Liver (tissue), 9 donors: Measurements from ENCODE around the gene MMP20. TPM values are rescaled to one million over a fixed set of nuclear protein-coding genes. Genes with fewer than 3 reads are reported as not detected.

ENCODE experiments used
- DNase-seq: peaks from one replicate; pipeline ENCODE4 v3.0.0-alpha.2; 2017; ENCODE audit warnings: low spot score
- H3K27ac ChIP-seq, 2 donors: one replicate each; pipeline ENCODE4 v1.7.0; 2013; ENCODE audit warnings: inconsistent platforms in 2 of 2, low read length in 2 of 2, control low read depth in 1 of 2, low read depth in 1 of 2, mild to moderate bottlenecking in 1 of 2
- H3K27me3 ChIP-seq, 4 donors: one replicate each; pipeline versions ENCODE4 v1.6.1 to v1.7.0; 2013; ENCODE audit warnings: low read length in 3 of 4, inconsistent platforms in 1 of 4, mild to moderate bottlenecking in 1 of 4, moderate library complexity in 1 of 4; ENCODE audit not compliant: control insufficient read depth in 4 of 4, insufficient read depth in 4 of 4
- H3K36me3 ChIP-seq, 4 donors: one replicate each; pipeline versions ENCODE4 v1.6.1 to v1.7.0; 2013; ENCODE audit warnings: low read length in 3 of 4, mild to moderate bottlenecking in 3 of 4, low read depth in 1 of 4, moderate library complexity in 1 of 4; ENCODE audit not compliant: control insufficient read depth in 4 of 4, insufficient read depth in 3 of 4
- H3K4me1 ChIP-seq, 4 donors: one replicate each; pipeline versions ENCODE4 v1.6.1 to v1.7.0; 2013; ENCODE audit warnings: low read length in 3 of 4, mild to moderate bottlenecking in 3 of 4, moderate library complexity in 1 of 4; ENCODE audit not compliant: control insufficient read depth in 4 of 4, insufficient read depth in 4 of 4
- H3K4me3 ChIP-seq, 3 donors: one replicate each; pipeline versions ENCODE4 v1.6.1 to v1.7.0; 2013; ENCODE audit warnings: low read length in 3 of 3, control low read depth in 1 of 3, low read depth in 1 of 3, mild to moderate bottlenecking in 1 of 3
- H3K9ac ChIP-seq, 2 donors: one replicate each; pipeline ENCODE4 v1.7.0; 2013; ENCODE audit warnings: low read length in 2 of 2, mild to moderate bottlenecking in 2 of 2, moderate library complexity in 2 of 2, control low read depth in 1 of 2, low read depth in 1 of 2
- H3K9me3 ChIP-seq, 4 donors: one replicate each; pipeline versions ENCODE4 v1.6.1 to v1.7.0; 2013; ENCODE audit warnings: low read length in 3 of 4; ENCODE audit not compliant: control insufficient read depth in 4 of 4
- ATF3 ChIP-seq: IDR thresholded peaks from 2 replicates; pipeline ENCODE4 v1.6.1; 2016; ENCODE audit warnings: antibody characterized with exemption
- CTCF ChIP-seq: fragments of 150-350 bp; IDR thresholded peaks from 2 replicates; pipeline ENCODE4 v1.5.1; 2017; ENCODE audit warnings: improper control_type of control experiment, low read depth, low read length; ENCODE audit not compliant: missing input control
- EGR1 ChIP-seq, 2 donors: IDR thresholded peaks; 2 replicates each; pipeline ENCODE4 v1.6.1; 2016 to 2018; ENCODE audit warnings: antibody characterized with exemption in 2 of 2, low read depth in 2 of 2
- FOXA1 ChIP-seq: IDR thresholded peaks from 2 replicates; pipeline ENCODE4 v1.6.1; 2016; ENCODE audit warnings: antibody characterized with exemption
- FOXA2 ChIP-seq: IDR thresholded peaks from 2 replicates; pipeline ENCODE4 v1.6.1; 2016; ENCODE audit warnings: antibody characterized with exemption
- GABPA ChIP-seq, 2 donors: IDR thresholded peaks in 1 of 2; conservative IDR thresholded peaks in 1 of 2; 2 replicates each; pipeline ENCODE4 v1.6.1; 2016; ENCODE audit warnings: antibody characterized with exemption in 2 of 2, mild to moderate bottlenecking in 1 of 2, moderate library complexity in 1 of 2
- HNF4A ChIP-seq, 2 donors: conservative IDR thresholded peaks; 2 replicates each; pipeline ENCODE4 v1.6.1; 2016; ENCODE audit warnings: antibody characterized with exemption in 2 of 2, mild to moderate bottlenecking in 2 of 2
- HNF4G ChIP-seq: IDR thresholded peaks from 2 replicates; pipeline ENCODE4 v1.6.1; 2016; ENCODE audit warnings: antibody characterized with exemption
- JUND ChIP-seq, 2 donors: IDR thresholded peaks; 2 replicates each; pipeline ENCODE4 v1.6.1; 2016; ENCODE audit warnings: antibody characterized with exemption in 2 of 2
- MAX ChIP-seq: IDR thresholded peaks from 2 replicates; pipeline ENCODE4 v1.6.1; 2016; ENCODE audit warnings: antibody characterized with exemption
- NR2F2 ChIP-seq: IDR thresholded peaks from 2 replicates; pipeline ENCODE4 v1.6.1; 2016; ENCODE audit warnings: antibody characterized with exemption
- RAD21 ChIP-seq, 2 donors: IDR thresholded peaks; 2 replicates each; pipeline ENCODE4 v1.6.1; 2016; ENCODE audit warnings: antibody characterized with exemption in 2 of 2, mild to moderate bottlenecking in 2 of 2
- REST ChIP-seq: IDR thresholded peaks from 2 replicates; pipeline ENCODE4 v1.6.1; 2016; ENCODE audit warnings: antibody characterized with exemption, mild to moderate bottlenecking
- SP1 ChIP-seq: IDR thresholded peaks from 2 replicates; pipeline ENCODE4 v1.6.1; 2018; ENCODE audit warnings: antibody characterized with exemption, mild to moderate bottlenecking
- TAF1 ChIP-seq: conservative IDR thresholded peaks from 2 replicates; pipeline ENCODE4 v1.6.1; 2016; ENCODE audit warnings: antibody characterized with exemption, mild to moderate bottlenecking
- YY1 ChIP-seq: IDR thresholded peaks from 2 replicates; pipeline ENCODE4 v1.6.1; 2016; ENCODE audit warnings: antibody characterized with exemption, mild to moderate bottlenecking
- ZBTB33 ChIP-seq: IDR thresholded peaks from 2 replicates; pipeline ENCODE4 v1.6.1; 2016; ENCODE audit warnings: antibody characterized with exemption
- WGBS: extraction: QIAGEN DNeasy Blood & Tissue Kit; methylation state at CpG from one replicate; pipeline ENCODE4 v1.1.7; 2013; 5-methylcytosine and 5-hydroxymethylcytosine counted together
- polyA plus RNA-seq, 2 donors: library from polyadenylated mRNA; stranded (reverse) in 1 of 2; unstranded in 1 of 2; fragments of 200-250 nt in 1 of 2; fragments of >200 nt in 1 of 2; fragmentation: Nextera tagmentation in 1 of 2; extraction: Ambion mirVana in 1 of 2; gene quantifications; one replicate each; pipeline versions ENCODE4 v1.2.1 to v1.2.3, GENCODE V29; 2013 to 2015
- total RNA-seq, 2 donors: library from RNA; depleted of rRNA; stranded (reverse); fragments of >200 nt; gene quantifications; one replicate each; pipeline ENCODE4 v1.2.3, GENCODE V29; 2014
- donor health status: healthy.
- donor health status: healthy.
- donor health status: healthy.
- donor health status: healthy.
- donor health status: healthy.

The MMP20 gene
- total RNA-seq (not detected), polyA plus RNA-seq (not detected)

- Histone ChIP-seq H3K4me1 (peaks cover 0 to 3% (median 0%) of the 10 kb centered on the region in 4 donors), H3K36me3 (no peaks in the 10 kb centered on the region), H3K4me3 (no peak within 1 kb of the TSS), H3K27ac (no peak within 1 kb of the TSS), H3K9me3 (no peaks in the 10 kb centered on the region), H3K27me3 (no peaks in the 10 kb centered on the region), H3K9ac (no peak within 1 kb of the TSS)
- TF ChIP-seq ATF3 (no peak), JUND (IDR thresholded peaks at IDR 0.05) (no peak), GABPA (IDR thresholded peaks at IDR 0.05 in 1 of 2, conservative IDR thresholded peaks at IDR 0.05 in 1 of 2) (no peak), TAF1 (no peak), MAX (no peak), FOXA2 (no peak), RAD21 (IDR thresholded peaks at IDR 0.05) (no peak), REST (no peak), NR2F2 (no peak), YY1 (no peak), CTCF (no peak), ZBTB33 (no peak), FOXA1 (no peak), HNF4A (conservative IDR thresholded peaks at IDR 0.05) (no peak), EGR1 (IDR thresholded peaks at IDR 0.05; ENCODE audit: low read depth in 2 of 2) (no peak), SP1 (no peak)
- DNase-seq, result no peak
- 84% methylated on average over 5 of the region's 5 CpGs for WGBS
Measured at GRCh38 chr11:102625177-102625576, at the start of gene MMP20. MMP20 (minus strand) TSS chr11:102625332; CDS start chr11:102625319, 13 bp downstream.

- Histone ChIP-seq H3K36me3 (no peaks in the 10 kb centered on the region), H3K4me1 (no peaks in the 10 kb centered on the region), H3K9me3 (no peaks in the 10 kb centered on the region), H3K27me3 (no peaks in the 10 kb centered on the region), H3K27ac (no peak overlapping the region), H3K4me3 (no peak overlapping the region), H3K9ac (no peak overlapping the region)
- no peak for TF ChIP-seq YY1
- TF ChIP-seq SP1, result no peak
- no peak for TF ChIP-seq HNF4G
- TF ChIP-seq TAF1, result no peak
- no peak for TF ChIP-seq GABPA (IDR thresholded peaks at IDR 0.05 in 1 of 2, conservative IDR thresholded peaks at IDR 0.05 in 1 of 2)
- no peak for TF ChIP-seq EGR1 (IDR thresholded peaks at IDR 0.05; ENCODE audit: low read depth in 2 of 2)
- DNase-seq, result no peak
- WGBS, result 74% methylated on average over 3 of the region's 3 CpGs
Measured at GRCh38 chr11:102669664-102670063, 44.5 kb upstream of the MMP20 start.
